ENCODE results near the gene ELOVL2. TPM values are rescaled to one million over a fixed set of nuclear protein-coding genes. Genes with fewer than 3 reads are reported as not detected.

Gene ELOVL2
- total and polyA plus RNA-seq, 2 experiments from 2014 or later, result 13.6 to 20.8 TPM

GRCh38 chr6:11021714-11022113 is 22.4 kb downstream of the ELOVL2 start:
- DNase-seq (ENCODE audit: low spot score), result no peak
- WGBS (ENCODE audit: low lambda C conversion rate, missing lambda C conversion rate), result 67% methylated on average over 7 of the region's 7 CpGs
- TF ChIP-seq, protein P1, sequence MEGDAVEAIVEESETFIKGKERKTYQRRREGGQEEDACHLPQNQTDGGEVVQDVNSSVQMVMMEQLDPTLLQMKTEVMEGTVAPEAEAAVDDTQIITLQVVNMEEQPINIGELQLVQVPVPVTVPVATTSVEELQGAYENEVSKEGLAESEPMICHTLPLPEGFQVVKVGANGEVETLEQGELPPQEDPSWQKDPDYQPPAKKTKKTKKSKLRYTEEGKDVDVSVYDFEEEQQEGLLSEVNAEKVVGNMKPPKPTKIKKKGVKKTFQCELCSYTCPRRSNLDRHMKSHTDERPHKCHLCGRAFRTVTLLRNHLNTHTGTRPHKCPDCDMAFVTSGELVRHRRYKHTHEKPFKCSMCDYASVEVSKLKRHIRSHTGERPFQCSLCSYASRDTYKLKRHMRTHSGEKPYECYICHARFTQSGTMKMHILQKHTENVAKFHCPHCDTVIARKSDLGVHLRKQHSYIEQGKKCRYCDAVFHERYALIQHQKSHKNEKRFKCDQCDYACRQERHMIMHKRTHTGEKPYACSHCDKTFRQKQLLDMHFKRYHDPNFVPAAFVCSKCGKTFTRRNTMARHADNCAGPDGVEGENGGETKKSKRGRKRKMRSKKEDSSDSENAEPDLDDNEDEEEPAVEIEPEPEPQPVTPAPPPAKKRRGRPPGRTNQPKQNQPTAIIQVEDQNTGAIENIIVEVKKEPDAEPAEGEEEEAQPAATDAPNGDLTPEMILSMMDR (IDR thresholded peaks at IDR 0.05; ENCODE audit: poor library complexity), result no peak
- TF ChIP-seq EZH2 (IDR thresholded peaks at IDR 0.05; ENCODE audit: borderline replicate concordance), result no peak
- TF ChIP-seq EZH2phosphoT487 (IDR thresholded peaks at IDR 0.05; ENCODE audit: low read depth, severe bottlenecking, unreplicated experiment), result no peak
- H3K9me3 ChIP-seq (ENCODE audit: low read depth), result no peaks in the 10 kb centered on the region
- H3K9me2 ChIP-seq (replicated peaks; ENCODE audit: insufficient read depth), result no peaks in the 10 kb centered on the region
- no peak overlapping the region for H3K4me2 ChIP-seq
- peaks cover 10% of the 10 kb centered on the region for H3K4me1 ChIP-seq (ENCODE audit: insufficient read depth)
- no peak overlapping the region for H3K4me3 ChIP-seq
- H3K27ac ChIP-seq, result no peak overlapping the region
- H3K27me3 ChIP-seq, result no peaks in the 10 kb centered on the region
- no peaks in the 10 kb centered on the region for H3K36me3 ChIP-seq (replicated peaks; ENCODE audit: insufficient read depth, low read depth)
- peaks cover 14% of the 10 kb centered on the region for H3K79me2 ChIP-seq
- no peaks in the 10 kb centered on the region for H4K20me1 ChIP-seq (ENCODE audit: insufficient read depth, poor library complexity, severe bottlenecking)
- H2AFZ ChIP-seq, result no peak overlapping the region

DNA sequence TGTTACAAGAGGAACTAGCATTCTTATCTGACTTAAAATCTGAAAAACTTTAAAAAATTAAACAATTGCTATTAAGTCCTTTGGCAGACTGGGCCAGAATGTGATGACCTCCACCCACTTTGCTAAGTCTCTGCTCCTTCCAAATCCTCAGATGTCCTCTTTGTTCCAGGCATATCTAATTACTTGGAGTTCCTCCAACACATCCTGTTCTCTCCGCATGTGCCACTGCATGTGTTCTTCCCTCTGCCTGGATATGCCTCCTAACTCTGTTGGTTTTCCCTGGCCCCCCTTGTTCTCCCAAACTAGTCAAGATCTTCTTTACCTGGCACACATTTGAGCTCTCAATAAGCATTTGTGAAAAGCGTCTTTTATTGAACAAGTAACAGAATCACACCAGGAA is 23.1 kb downstream of the ELOVL2 start:
- peaks cover 20% of the 10 kb centered on the region for H3K79me2 ChIP-seq
- H3K36me3 ChIP-seq (replicated peaks; ENCODE audit: insufficient read depth, low read depth), result no peaks in the 10 kb centered on the region
- H2AFZ ChIP-seq, result no peak overlapping the region
- WGBS (ENCODE audit: low lambda C conversion rate, missing lambda C conversion rate), result 90% methylated on average over 2 of the region's 2 CpGs
- H3K4me3 ChIP-seq, result no peak overlapping the region
- no peaks in the 10 kb centered on the region for H3K27me3 ChIP-seq
- H3K9me3 ChIP-seq (ENCODE audit: low read depth), result no peaks in the 10 kb centered on the region
- TF ChIP-seq EZH2phosphoT487 (IDR thresholded peaks at IDR 0.05; ENCODE audit: low read depth, severe bottlenecking, unreplicated experiment) (no peak), EZH2 (IDR thresholded peaks at IDR 0.05; ENCODE audit: borderline replicate concordance) (no peak)
- TF ChIP-seq, protein P1 (IDR thresholded peaks at IDR 0.05; ENCODE audit: poor library complexity), result no peak
- no peak overlapping the region for H3K27ac ChIP-seq
- DNase-seq (ENCODE audit: low spot score), result no peak
- no peak overlapping the region for H3K4me2 ChIP-seq
- H4K20me1 ChIP-seq (ENCODE audit: insufficient read depth, poor library complexity, severe bottlenecking), result no peaks in the 10 kb centered on the region
- H3K9me2 ChIP-seq (replicated peaks; ENCODE audit: insufficient read depth), result no peaks in the 10 kb centered on the region
- peaks cover 5% of the 10 kb centered on the region for H3K4me1 ChIP-seq (ENCODE audit: insufficient read depth)

DNA sequence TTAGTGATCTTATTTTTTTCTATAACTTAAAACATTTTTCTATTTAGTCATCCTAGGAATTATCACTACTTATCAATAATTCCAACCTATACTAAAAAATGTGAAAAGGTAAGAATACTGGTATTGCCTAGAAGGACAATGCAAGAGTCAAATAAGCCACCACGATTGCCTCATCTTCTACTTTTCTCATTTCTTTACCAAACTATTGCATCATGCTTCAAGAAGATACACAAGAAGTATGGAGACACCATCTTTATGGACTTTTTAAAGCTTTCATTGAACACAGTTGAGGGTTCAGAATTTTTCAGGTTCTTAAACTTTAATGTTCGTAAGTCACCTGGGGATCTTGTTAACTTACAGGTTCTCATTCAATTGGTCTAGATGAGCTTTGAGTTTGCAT is 25.9 kb downstream of the ELOVL2 start:
- Histone ChIP-seq H3K4me1 (ENCODE audit: insufficient read depth) (peaks cover 3% of the 10 kb centered on the region), H3K4me2 (no peak overlapping the region), H3K4me3 (no peak overlapping the region), H3K27ac (no peak overlapping the region), H2AFZ (no peak overlapping the region), H3K36me3 (replicated peaks; ENCODE audit: insufficient read depth, low read depth) (no peaks in the 10 kb centered on the region), H4K20me1 (ENCODE audit: insufficient read depth, poor library complexity, severe bottlenecking) (no peaks in the 10 kb centered on the region), H3K27me3 (no peaks in the 10 kb centered on the region), H3K9me2 (replicated peaks; ENCODE audit: insufficient read depth) (no peaks in the 10 kb centered on the region), H3K9me3 (ENCODE audit: low read depth) (no peaks in the 10 kb centered on the region), H3K79me2 (peaks cover 11% of the 10 kb centered on the region)
- 62% methylated on average over 2 of the region's 2 CpGs for WGBS (ENCODE audit: low lambda C conversion rate, missing lambda C conversion rate)
- no peak for DNase-seq (ENCODE audit: low spot score)
- TF ChIP-seq, protein P1 (IDR thresholded peaks at IDR 0.05; ENCODE audit: poor library complexity), result no peak
- TF ChIP-seq EZH2phosphoT487 (IDR thresholded peaks at IDR 0.05; ENCODE audit: low read depth, severe bottlenecking, unreplicated experiment), result no peak
- no peak for TF ChIP-seq EZH2 (IDR thresholded peaks at IDR 0.05; ENCODE audit: borderline replicate concordance)

DNA sequence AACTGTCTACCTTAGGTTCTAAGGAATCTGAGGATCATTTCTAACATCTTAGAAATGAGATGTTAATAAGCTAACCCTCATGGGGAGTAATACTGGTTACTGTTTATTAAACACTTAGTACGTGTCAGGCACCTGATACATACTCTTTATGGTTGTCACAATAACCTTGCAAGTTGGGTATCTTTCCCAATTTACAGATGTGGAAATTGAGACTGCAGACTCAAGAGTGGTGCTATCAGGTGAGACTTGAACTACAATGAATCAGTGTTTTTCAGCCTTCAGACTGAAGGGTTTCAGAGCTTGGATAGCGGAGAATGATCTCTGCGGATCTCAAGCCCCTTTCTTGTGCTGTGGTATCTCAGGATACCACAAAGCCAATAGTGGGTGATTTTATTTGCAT is 27.0 kb downstream of the ELOVL2 start:
- H3K79me2 ChIP-seq, result peaks cover 11% of the 10 kb centered on the region
- TF ChIP-seq EZH2phosphoT487 (IDR thresholded peaks at IDR 0.05; ENCODE audit: low read depth, severe bottlenecking, unreplicated experiment) (no peak), EZH2 (IDR thresholded peaks at IDR 0.05; ENCODE audit: borderline replicate concordance) (no peak)
- TF ChIP-seq, protein P1 (IDR thresholded peaks at IDR 0.05; ENCODE audit: poor library complexity), result no peak
- H3K27ac ChIP-seq, result no peak overlapping the region
- WGBS (ENCODE audit: low lambda C conversion rate, missing lambda C conversion rate), result 91% methylated on average over 3 of the region's 3 CpGs
- H3K36me3 ChIP-seq (replicated peaks; ENCODE audit: insufficient read depth, low read depth), result no peaks in the 10 kb centered on the region
- DNase-seq (ENCODE audit: low spot score), result no peak
- H3K9me3 ChIP-seq (ENCODE audit: low read depth), result no peaks in the 10 kb centered on the region
- no peaks in the 10 kb centered on the region for H4K20me1 ChIP-seq (ENCODE audit: insufficient read depth, poor library complexity, severe bottlenecking)
- H3K9me2 ChIP-seq (replicated peaks; ENCODE audit: insufficient read depth), result no peaks in the 10 kb centered on the region
- no peaks in the 10 kb centered on the region for H3K27me3 ChIP-seq
- H2AFZ ChIP-seq, result no peak overlapping the region
- H3K4me3 ChIP-seq, result no peak overlapping the region
- H3K4me2 ChIP-seq, result no peak overlapping the region
- H3K4me1 ChIP-seq (ENCODE audit: insufficient read depth), result peaks cover 13% of the 10 kb centered on the region

Measured in hepatocyte (in vitro differentiated cells).